Activated CD8-positive, alpha-beta T cell treated with anti-CD3 and anti-CD28 coated beads for 36 hours (primary cell): Measurements from ENCODE around the gene TBKBP1. TPM values are rescaled to one million over a fixed set of nuclear protein-coding genes. Genes with fewer than 3 reads are reported as not detected.

ENCODE experiments used
- ATAC-seq: fragments of 200-7000 bp; cut with Tn5 transposase; one replicate; pipeline ENCODE4 v1.10.0; 2021; ENCODE audit warnings: mild to moderate bottlenecking, moderate library complexity
- CTCF ChIA-PET: fragments of 350-600 bp; sonication (Branson Sonifier 250); formaldehyde crosslinking; loops from one replicate; lab custom pipeline; 2021; ENCODE audit warnings: antibody characterized with exemption; lab: Charles Lee
- POLR2A ChIA-PET: fragments of 350-600 bp; sonication (Branson Sonifier 250); formaldehyde crosslinking; loops from one replicate; lab custom pipeline; 2021; ENCODE audit warnings: antibody characterized with exemption; lab: Charles Lee
- DNase-seq: peaks from one replicate; pipeline ENCODE4 v3.0.0-alpha.2; 2020
- H3K27ac Mint-ChIP-seq: one replicate; pipeline ENCODE4 v1.8.0; 2021; ENCODE audit warnings: mild to moderate bottlenecking, mixed read lengths
- H3K27me3 Mint-ChIP-seq: one replicate; pipeline ENCODE4 v1.8.0; 2021; ENCODE audit warnings: mixed read lengths
- H3K36me3 Mint-ChIP-seq: one replicate; pipeline ENCODE4 v1.8.0; 2021; ENCODE audit warnings: low read depth, mixed read lengths
- H3K4me1 Mint-ChIP-seq: one replicate; pipeline ENCODE4 v1.8.0; 2021; ENCODE audit warnings: low read depth, mixed read lengths
- H3K4me3 Mint-ChIP-seq: one replicate; pipeline ENCODE4 v1.8.0; 2021; ENCODE audit warnings: mild to moderate bottlenecking, moderate library complexity, mixed read lengths
- H3K9me3 Mint-ChIP-seq: one replicate; pipeline ENCODE4 v1.8.0; 2021; ENCODE audit warnings: mixed read lengths
- intact Hi-C: fragments of 100-400 bp; cut with micrococcal nuclease; formaldehyde crosslinking; loops from one replicate; pipeline ENCODE4 v1.10.0; 2022
- total RNA-seq, 2 experiments: library from RNA; stranded (reverse); gene quantifications; one replicate each; pipeline ENCODE4 v1.2.3, GENCODE V29; 2021
- TF ChIP-seq, protein P1 (sequence below): fragments of 200-600 bp; IDR thresholded peaks from one replicate; pipeline ENCODE4 v1.8.0; 2022; ENCODE audit warnings: antibody characterized with exemption, mild to moderate bottlenecking

The TBKBP1 gene
- total RNA-seq, 2 experiments from 2014 or later: 12.4 to 13.6 TPM

DNA sequence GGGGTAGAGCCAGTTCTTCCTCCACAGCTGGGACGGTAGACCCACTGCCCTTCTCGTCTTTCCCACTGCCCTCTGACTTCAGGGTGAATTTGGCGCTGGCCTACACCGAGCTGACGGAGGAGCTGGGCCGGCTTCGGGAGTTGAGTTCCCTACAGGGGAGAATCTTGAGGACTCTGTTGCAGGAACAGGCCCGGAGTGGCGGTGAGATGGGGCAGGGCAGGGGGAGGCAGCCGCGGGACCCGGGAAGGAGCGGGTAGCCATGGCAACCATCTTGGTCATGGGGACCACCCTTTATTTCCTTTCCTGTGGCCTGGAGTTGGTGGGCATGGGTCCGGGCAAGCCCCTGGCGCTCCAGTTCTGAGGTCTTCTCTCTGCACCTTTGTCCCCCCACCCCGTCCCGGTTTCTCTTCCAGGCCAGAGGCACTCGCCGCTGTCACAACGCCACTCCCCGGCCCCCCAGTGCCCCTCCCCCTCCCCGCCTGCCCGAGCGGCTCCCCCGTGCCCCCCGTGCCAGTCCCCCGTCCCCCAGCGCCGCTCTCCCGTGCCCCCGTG is 14.4 kb downstream of the TBKBP1 start:
- H3K4me1 Mint-ChIP-seq: peaks cover 77% of the 10 kb centered on the region
- no peak overlapping the region for H3K4me3 Mint-ChIP-seq
- no peaks in the 10 kb centered on the region for H3K9me3 Mint-ChIP-seq
- H3K36me3 Mint-ChIP-seq: peaks cover 29% of the 10 kb centered on the region
- intact Hi-C loops: loop anchor here (5.0 kb wide), 1 partner anchor 61 kb away; the partner anchor contains the start of gene KPNB1
- TF ChIP-seq, protein P1, sequence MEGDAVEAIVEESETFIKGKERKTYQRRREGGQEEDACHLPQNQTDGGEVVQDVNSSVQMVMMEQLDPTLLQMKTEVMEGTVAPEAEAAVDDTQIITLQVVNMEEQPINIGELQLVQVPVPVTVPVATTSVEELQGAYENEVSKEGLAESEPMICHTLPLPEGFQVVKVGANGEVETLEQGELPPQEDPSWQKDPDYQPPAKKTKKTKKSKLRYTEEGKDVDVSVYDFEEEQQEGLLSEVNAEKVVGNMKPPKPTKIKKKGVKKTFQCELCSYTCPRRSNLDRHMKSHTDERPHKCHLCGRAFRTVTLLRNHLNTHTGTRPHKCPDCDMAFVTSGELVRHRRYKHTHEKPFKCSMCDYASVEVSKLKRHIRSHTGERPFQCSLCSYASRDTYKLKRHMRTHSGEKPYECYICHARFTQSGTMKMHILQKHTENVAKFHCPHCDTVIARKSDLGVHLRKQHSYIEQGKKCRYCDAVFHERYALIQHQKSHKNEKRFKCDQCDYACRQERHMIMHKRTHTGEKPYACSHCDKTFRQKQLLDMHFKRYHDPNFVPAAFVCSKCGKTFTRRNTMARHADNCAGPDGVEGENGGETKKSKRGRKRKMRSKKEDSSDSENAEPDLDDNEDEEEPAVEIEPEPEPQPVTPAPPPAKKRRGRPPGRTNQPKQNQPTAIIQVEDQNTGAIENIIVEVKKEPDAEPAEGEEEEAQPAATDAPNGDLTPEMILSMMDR: no peak
- ChIA-PET POLR2A (interaction anchor here (13.0 to 18.8 kb wide), 2 partner anchors 8 to 26 kb away, joined by 233 to 493 read pairs; partner anchors contain the start of gene TBX21), CTCF (interaction anchor here (13.6 to 19.3 kb wide), 3 partner anchors 5 to 29 kb away, joined by 240 to 424 read pairs (median 240); partner anchors contain the start of gene TBX21)
- no peak overlapping the region for H3K27ac Mint-ChIP-seq
- DNase-seq (no peak), ATAC-seq (no peak)
- H3K27me3 Mint-ChIP-seq: no peaks in the 10 kb centered on the region

DNA sequence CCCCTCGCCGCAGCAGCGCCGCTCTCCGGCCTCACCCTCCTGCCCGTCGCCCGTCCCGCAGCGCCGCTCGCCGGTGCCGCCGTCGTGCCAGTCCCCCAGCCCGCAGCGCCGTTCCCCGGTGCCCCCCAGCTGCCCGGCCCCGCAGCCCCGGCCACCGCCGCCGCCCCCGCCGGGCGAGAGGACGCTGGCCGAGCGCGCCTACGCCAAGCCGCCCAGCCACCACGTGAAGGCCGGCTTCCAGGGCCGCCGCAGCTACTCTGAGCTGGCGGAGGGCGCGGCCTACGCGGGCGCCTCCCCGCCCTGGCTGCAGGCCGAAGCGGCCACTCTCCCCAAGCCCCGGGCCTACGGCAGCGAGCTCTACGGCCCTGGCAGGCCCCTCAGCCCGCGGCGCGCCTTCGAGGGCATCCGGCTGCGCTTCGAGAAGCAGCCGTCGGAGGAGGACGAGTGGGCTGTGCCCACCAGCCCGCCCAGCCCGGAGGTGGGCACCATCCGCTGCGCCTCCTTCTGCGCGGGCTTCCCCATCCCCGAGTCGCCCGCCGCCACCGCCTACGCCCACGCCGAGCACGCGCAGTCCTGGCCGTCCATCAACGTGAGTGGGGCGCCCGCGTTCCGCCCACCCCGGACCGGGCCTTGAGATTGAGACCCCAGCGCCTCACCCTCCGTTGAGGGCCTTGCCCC is 15.0 kb downstream of the TBKBP1 start:
- no peaks in the 10 kb centered on the region for H3K27me3 Mint-ChIP-seq
- H3K4me1 Mint-ChIP-seq: peaks cover 74% of the 10 kb centered on the region
- ATAC-seq (no peak), DNase-seq (no peak)
- ChIA-PET CTCF (interaction anchor here (13.6 to 19.3 kb wide), 3 partner anchors 4 to 29 kb away, joined by 240 to 424 read pairs (median 240); partner anchors contain the start of gene TBX21), POLR2A (interaction anchor here (2.0 to 18.8 kb wide), 4 partner anchors 7 to 25 kb away, joined by 10 to 493 read pairs (median 224); partner anchors contain the start of gene TBX21)
- intact Hi-C loops: loop anchor here (5.0 kb wide), 1 partner anchor 62 kb away; the partner anchor contains the start of gene KPNB1
- TF ChIP-seq, protein P1: no peak
- H3K27ac Mint-ChIP-seq: no peak overlapping the region
- no peak overlapping the region for H3K4me3 Mint-ChIP-seq
- H3K9me3 Mint-ChIP-seq: no peaks in the 10 kb centered on the region
- peaks cover 25% of the 10 kb centered on the region for H3K36me3 Mint-ChIP-seq

DNA sequence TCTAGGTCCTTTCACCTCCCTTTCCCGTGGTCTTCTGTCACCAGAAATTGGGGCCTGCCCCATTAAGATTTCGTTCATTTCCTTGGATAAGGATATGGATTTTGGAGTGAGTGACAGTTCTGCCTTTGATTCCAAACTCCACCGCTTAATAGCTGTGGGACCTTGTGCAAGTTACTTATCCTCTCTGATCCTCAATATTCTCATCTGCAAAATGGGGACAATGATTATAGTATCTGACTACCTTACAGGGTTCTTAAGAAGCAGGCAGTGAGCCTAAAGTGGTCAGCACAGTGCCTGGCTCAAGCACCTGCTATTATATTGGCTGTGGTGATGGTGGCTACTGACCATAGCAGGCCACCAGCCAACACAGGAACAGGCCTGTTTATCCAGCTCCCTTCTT is 15.6 kb downstream of the TBKBP1 start:
- POLR2A ChIA-PET: interaction anchor here (2.0 to 11.4 kb wide), 2 partner anchors 9 to 24 kb away, joined by 10 to 214 read pairs; partner anchors contain the start of gene TBX21
- intact Hi-C loops: loop anchor here (5.0 kb wide), 1 partner anchor 62 kb away; the partner anchor contains the start of gene KPNB1
- H3K27me3 Mint-ChIP-seq: no peaks in the 10 kb centered on the region
- TF ChIP-seq, protein P1: no peak
- no peaks in the 10 kb centered on the region for H3K9me3 Mint-ChIP-seq
- CTCF ChIA-PET: interaction anchor here (13.6 to 19.3 kb wide), 3 partner anchors 4 to 28 kb away, joined by 240 to 424 read pairs (median 240); partner anchors contain the start of gene TBX21
- DNase-seq (no peak), ATAC-seq (no peak)
- peaks cover 22% of the 10 kb centered on the region for H3K36me3 Mint-ChIP-seq
- peaks cover 74% of the 10 kb centered on the region for H3K4me1 Mint-ChIP-seq
- H3K27ac Mint-ChIP-seq: no peak overlapping the region
- no peak overlapping the region for H3K4me3 Mint-ChIP-seq

DNA sequence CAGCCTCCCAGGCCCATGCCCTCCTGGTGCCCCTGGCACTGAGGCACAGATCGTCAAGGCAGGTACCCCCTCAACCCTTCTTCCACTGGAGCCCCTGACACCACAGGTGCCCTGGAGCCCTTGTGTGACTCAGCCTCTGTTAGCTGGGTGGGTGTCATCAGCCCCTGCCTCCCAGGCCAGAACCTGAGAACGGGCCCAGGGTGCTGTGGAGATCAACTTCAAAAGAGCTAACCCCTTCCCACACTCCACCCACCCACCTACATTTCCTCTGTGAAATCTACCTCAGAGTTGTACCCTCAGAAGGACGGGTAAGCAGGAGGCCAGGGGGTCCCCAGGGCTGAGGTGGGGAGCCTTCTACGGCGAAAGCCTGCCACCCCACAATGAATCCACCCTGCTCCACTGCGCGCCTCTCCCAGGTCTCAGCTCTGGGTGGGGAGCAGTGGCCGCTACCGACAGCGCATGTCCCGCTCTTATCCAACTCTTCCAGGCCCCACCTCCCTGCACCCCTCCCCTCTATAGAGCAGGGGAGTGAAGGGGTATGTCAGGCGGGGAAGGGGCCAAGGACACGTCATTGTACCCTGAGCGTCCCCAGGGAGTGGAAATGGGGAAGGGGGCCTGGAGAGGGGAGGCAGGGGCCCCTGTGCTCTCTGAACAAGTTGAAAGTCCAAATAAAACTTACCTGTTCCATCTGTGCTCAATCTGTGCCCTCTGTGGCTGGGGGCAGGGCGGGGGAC is 17.6 kb downstream of the TBKBP1 start:
- no peaks in the 10 kb centered on the region for H3K27me3 Mint-ChIP-seq
- no peak overlapping the region for H3K4me3 Mint-ChIP-seq
- intact Hi-C loops: no loop called here
- ChIA-PET POLR2A (interaction anchor here (2.0 to 11.4 kb wide), 4 partner anchors 7 to 23 kb away, joined by 6 to 214 read pairs (median 11); partner anchors contain the start of gene TBX21), CTCF (interaction anchor here (13.9 kb wide), 1 partner anchor 8 kb away, joined by 240 read pairs; no protein-coding TSS in a partner anchor)
- ATAC-seq (no peak), DNase-seq (peak; percentile 39)
- H3K27ac Mint-ChIP-seq: peak overlapping the region; percentile 74
- TF ChIP-seq, protein P1: no peak
- H3K36me3 Mint-ChIP-seq: peaks cover 17% of the 10 kb centered on the region
- peaks cover 73% of the 10 kb centered on the region for H3K4me1 Mint-ChIP-seq
- no peaks in the 10 kb centered on the region for H3K9me3 Mint-ChIP-seq
